Muscle layer of colon (tissue), 2 donors: ENCODE data around the gene CNTN4.

Experiments
- H3K27ac ChIP-seq: one replicate; pipeline ENCODE4 v1.7.0; 2013; ENCODE audit warnings: low read depth, mild to moderate bottlenecking, low read length, moderate library complexity
- H3K27me3 ChIP-seq, 2 donors: one replicate each; pipeline ENCODE4 v1.7.0; 2013; ENCODE audit warnings: low read length in 2 of 2, mild to moderate bottlenecking in 2 of 2; ENCODE audit not compliant: insufficient read depth in 2 of 2, control insufficient read depth in 1 of 2
- H3K36me3 ChIP-seq: one replicate; pipeline ENCODE4 v1.7.0; 2013; ENCODE audit warnings: mild to moderate bottlenecking, low read length; ENCODE audit not compliant: insufficient read depth
- H3K4me1 ChIP-seq: one replicate; pipeline ENCODE4 v1.7.0; 2013; ENCODE audit warnings: mild to moderate bottlenecking, low read length; ENCODE audit not compliant: insufficient read depth
- H3K4me3 ChIP-seq, 2 donors: one replicate each; pipeline ENCODE4 v1.7.0; 2013; ENCODE audit warnings: low read length in 2 of 2, low read depth in 1 of 2, mild to moderate bottlenecking in 1 of 2, moderate library complexity in 1 of 2
- H3K9ac ChIP-seq: one replicate; pipeline ENCODE4 v1.7.0; 2013; ENCODE audit warnings: low read length
- H3K9me3 ChIP-seq: one replicate; pipeline ENCODE4 v1.7.0; 2013; ENCODE audit warnings: mild to moderate bottlenecking, low read length
- donor health status: abdominal sarcoma.
- donor health status: Adenocarcinoma of cecum.

Gene CNTN4

DNA sequence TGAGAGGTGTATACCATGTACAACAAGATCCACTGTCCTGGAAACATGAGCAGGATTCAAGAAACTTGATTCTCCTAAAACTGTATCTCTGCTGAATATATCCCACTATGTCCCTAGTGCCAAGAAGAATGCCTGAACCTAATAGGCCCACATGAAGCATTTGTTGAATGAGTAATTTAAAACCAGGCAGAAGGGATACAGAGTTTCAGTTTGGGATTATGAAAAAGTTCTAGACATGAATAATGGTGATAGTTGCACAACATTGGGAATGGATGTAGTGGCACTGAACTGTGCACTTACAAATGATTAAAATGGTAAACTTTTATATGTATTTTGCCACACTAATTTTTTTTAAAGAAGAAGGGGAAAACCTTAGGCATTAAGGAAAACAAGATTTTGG lies 750.4 kb downstream of the CNTN4 start:
- Histone ChIP-seq H3K27ac (no peak overlapping the region), H3K9me3 (no peaks in the 10 kb centered on the region), H3K4me1 (no peaks in the 10 kb centered on the region), H3K9ac (no peak overlapping the region), H3K4me3 (no peak overlapping the region), H3K27me3 (no peaks in the 10 kb centered on the region), H3K36me3 (no peaks in the 10 kb centered on the region)

DNA sequence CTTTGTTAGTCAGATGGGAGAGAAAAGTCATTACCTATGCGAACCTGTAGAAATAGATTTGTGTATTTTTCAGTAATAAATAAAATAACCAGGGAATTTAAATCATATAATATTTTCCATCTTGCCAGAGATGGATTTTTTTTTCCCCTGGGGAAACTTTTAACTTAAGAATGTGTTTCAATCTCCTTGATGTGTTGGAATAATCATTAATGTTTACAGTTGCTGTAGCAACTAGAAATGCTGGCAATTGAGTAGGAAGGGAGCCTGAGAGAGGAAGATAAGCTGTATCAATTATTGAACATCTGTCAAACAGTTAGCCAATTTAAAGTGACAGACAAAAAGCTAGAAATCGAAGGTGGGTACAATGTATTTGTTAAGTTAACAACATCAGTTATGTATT lies 752.0 kb downstream of the CNTN4 start:
- Histone ChIP-seq H3K27ac (no peak overlapping the region), H3K36me3 (no peaks in the 10 kb centered on the region), H3K27me3 (no peaks in the 10 kb centered on the region), H3K4me1 (no peaks in the 10 kb centered on the region), H3K9ac (no peak overlapping the region), H3K9me3 (no peaks in the 10 kb centered on the region), H3K4me3 (no peak overlapping the region)

DNA sequence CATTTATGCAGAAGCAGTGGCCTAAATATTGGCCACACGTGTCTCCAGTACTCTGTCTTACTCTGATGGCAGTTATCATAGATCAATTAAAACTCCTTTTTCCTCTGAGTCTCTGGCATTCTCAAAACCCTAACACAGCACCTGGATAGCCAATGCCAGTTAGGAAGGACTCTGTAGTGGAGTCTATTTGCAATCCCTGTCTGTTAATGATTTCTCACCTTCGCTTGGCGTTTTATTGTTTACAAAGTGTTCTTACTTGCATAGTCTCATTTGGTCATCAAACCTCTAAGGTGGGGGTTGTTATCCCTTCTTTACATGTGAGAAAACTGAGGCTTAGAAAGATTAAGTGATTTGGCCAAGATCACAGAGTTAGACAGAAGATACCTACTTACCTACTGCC lies 752.7 kb downstream of the CNTN4 start:
- no peak overlapping the region for H3K27ac ChIP-seq
- no peaks in the 10 kb centered on the region for H3K27me3 ChIP-seq
- H3K4me3 ChIP-seq = no peak overlapping the region
- H3K9ac ChIP-seq = no peak overlapping the region
- no peaks in the 10 kb centered on the region for H3K4me1 ChIP-seq
- no peaks in the 10 kb centered on the region for H3K36me3 ChIP-seq
- H3K9me3 ChIP-seq = no peaks in the 10 kb centered on the region

DNA sequence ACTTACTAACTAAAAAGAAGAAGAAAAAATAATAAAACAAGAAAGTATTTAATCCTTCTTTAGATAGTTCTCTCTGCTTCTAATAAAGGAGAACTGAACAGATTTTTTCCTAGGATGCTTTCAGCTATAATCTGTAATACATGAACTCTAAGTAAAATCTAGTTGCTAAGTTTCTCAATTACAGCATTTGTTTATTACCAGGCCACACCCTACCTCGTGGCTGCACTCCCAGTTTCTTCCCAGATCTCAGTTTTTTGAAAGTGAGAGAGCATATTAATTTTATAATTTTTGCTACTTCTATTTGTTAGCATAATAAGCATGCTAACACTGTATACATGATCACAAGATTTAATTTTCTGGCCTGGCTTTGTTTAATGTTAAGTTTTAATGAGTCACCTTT lies 753.2 kb downstream of the CNTN4 start:
- H3K9me3 ChIP-seq = no peaks in the 10 kb centered on the region
- H3K4me3 ChIP-seq = no peak overlapping the region
- H3K27ac ChIP-seq = no peak overlapping the region
- no peaks in the 10 kb centered on the region for H3K36me3 ChIP-seq
- H3K27me3 ChIP-seq = no peaks in the 10 kb centered on the region
- H3K4me1 ChIP-seq = no peaks in the 10 kb centered on the region
- no peak overlapping the region for H3K9ac ChIP-seq

DNA sequence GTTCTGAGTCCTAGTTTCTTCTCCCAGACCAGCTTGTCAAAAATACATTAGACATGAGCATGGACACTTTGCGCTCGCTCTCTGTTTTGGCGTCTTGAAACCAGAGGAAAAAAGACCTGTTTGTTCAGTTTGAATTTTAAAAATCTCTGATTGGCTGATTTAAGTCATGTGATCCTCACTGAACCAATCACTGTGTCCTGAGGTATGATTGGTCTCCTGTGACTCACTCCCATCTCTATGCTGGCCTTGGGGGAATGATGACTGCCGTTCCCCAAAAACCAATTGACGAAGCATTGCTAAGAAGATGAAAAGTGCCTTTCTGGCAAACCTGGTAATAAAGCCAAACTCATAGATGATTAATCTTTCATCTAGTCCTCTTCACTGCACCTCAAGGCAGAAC lies 755.0 kb downstream of the CNTN4 start:
- Histone ChIP-seq H3K27ac (no peak overlapping the region), H3K27me3 (no peaks in the 10 kb centered on the region), H3K9me3 (no peaks in the 10 kb centered on the region), H3K4me3 (no peak overlapping the region), H3K9ac (no peak overlapping the region), H3K4me1 (no peaks in the 10 kb centered on the region), H3K36me3 (no peaks in the 10 kb centered on the region)

DNA sequence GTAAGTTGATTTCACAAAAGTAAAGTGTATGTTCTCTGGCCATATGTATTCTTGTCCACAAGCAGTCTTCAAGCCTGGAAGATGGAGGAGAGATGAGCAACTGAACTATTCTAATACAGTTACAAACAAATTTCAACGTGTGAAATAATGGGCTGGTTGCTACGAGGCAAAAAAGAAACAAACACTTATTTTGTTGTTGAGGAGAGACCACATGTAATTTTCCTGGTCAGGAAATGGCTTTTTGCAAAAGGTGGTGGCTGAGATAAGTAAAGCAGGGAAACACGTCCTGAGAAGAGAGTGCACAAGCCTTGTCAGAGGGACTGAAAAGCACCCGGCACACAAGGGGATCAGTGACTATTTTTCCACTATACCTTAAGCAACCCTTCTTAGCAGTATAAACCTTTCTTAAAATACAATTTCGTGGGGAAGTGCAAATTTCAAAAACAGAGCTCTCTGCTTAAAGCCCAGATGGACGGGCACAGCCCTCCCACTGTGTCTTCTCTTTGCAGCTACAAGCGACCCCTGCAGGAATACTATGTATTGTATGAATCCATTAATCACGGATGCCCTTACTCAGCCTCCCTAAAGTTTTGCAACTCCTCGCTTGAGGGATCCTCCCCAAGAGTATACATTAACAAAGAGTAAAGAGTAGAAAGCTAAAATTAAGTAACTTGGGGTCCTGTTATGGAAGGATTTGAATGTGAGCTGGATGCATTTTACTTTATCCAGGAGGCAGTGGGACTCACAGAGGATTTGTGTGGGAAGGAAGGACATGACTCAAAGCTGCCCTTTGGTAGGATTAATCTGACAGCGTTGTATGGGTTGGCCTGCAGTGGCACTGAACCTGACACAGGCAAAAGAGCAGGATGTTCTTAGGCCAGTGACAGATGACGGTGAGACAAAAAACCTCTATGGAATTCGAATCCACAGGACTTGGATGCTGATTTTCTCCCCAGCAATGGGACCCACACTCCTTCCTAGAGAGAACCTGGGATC lies 757.8 kb downstream of the CNTN4 start:
- no peak overlapping the region for H3K27ac ChIP-seq
- H3K36me3 ChIP-seq = no peaks in the 10 kb centered on the region
- no peak overlapping the region for H3K9ac ChIP-seq
- H3K9me3 ChIP-seq = no peaks in the 10 kb centered on the region
- H3K4me3 ChIP-seq = no peak overlapping the region
- no peaks in the 10 kb centered on the region for H3K27me3 ChIP-seq
- H3K4me1 ChIP-seq = no peaks in the 10 kb centered on the region

DNA sequence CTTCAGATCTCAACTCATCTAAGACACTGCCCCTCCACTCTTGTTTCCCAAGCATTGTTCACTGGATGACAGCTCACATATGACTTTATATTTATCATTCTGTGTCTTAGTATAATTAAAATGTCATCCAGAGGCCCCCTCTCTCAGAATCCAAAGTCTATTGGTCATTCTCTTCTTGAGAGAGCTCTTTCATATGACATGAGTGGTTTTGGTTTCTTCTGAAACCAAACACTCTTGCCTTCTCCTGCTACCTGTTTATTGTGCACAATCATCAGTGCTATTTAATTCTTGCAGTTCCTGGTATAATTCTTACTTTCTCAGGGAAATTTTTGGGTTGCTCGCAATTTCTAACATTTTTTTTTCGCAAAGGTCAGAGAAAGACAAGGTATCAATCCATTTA lies 762.0 kb downstream of the CNTN4 start:
- H3K4me1 ChIP-seq = no peaks in the 10 kb centered on the region
- H3K9me3 ChIP-seq = no peaks in the 10 kb centered on the region
- no peak overlapping the region for H3K4me3 ChIP-seq

DNA sequence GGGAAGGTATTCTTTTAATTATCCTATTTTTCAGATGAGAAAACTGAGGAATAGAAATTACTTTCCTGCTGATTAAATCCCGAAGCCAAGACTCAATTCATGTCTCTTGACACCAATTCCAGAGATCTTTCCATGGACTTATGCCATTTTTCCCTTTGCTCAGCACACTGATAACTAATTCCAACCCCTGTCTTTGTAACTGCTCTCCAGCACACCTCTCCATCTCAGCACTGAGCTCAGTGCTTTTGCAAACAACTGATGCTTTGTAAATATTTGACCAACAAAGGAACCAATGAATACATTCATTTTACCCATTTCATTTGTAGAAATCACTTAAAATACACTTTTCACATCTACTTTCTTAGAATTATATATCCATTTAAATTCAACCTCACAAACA lies 762.5 kb downstream of the CNTN4 start:
- Histone ChIP-seq H3K4me1 (no peaks in the 10 kb centered on the region), H3K9ac (no peak overlapping the region), H3K4me3 (no peak overlapping the region), H3K27ac (no peak overlapping the region), H3K27me3 (no peaks in the 10 kb centered on the region), H3K36me3 (no peaks in the 10 kb centered on the region), H3K9me3 (no peaks in the 10 kb centered on the region)

More for the DNA sequence above, 762.0 kb downstream of the CNTN4 start:
- H3K27me3 ChIP-seq = no peaks in the 10 kb centered on the region
- H3K36me3 ChIP-seq = no peaks in the 10 kb centered on the region
- no peak overlapping the region for H3K9ac ChIP-seq
- no peak overlapping the region for H3K27ac ChIP-seq

DNA sequence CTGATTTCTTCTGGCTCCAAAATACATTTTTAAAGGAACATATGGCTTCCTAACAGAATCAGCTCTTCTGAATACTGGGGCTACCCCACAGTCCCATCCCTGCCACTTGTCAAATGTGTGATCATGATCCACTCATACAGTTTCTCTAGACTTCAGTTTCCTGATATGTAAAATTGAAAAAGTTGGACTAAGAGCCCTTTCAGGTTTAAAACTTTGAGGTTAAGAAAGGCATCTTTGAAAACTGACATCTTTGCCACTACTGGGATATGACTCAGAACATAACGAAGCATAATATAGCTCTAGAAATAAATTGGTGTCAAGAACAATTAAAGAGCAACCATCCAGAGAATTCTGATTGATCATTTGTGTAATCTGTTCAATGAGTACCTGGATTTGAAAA lies 763.3 kb downstream of the CNTN4 start:
- Histone ChIP-seq H3K4me1 (no peaks in the 10 kb centered on the region), H3K27ac (no peak overlapping the region), H3K4me3 (no peak overlapping the region), H3K9ac (no peak overlapping the region), H3K36me3 (no peaks in the 10 kb centered on the region), H3K9me3 (no peaks in the 10 kb centered on the region), H3K27me3 (no peaks in the 10 kb centered on the region)

DNA sequence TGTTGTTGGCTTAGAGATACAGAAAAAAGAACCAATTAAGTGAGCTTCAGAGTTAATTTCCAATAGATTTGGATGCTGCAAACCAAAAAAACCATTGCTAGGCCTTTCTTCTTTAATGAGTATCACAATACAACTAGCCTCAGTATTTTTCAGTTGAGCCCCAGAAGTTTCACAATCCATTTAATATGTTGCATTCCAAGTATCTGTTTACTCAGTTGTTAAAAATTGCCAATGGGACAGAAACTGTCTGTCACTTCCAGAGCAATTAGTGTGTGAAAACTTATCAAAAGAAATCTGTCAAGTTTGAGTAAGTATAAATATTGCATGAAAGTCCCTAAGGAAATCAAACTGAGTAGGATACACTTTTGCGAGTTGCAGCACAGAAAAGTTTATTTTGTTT lies 763.7 kb downstream of the CNTN4 start:
- no peaks in the 10 kb centered on the region for H3K4me1 ChIP-seq
- no peak overlapping the region for H3K4me3 ChIP-seq
- H3K27me3 ChIP-seq = no peaks in the 10 kb centered on the region
- H3K9ac ChIP-seq = no peak overlapping the region
- no peaks in the 10 kb centered on the region for H3K36me3 ChIP-seq
- no peak overlapping the region for H3K27ac ChIP-seq
- no peaks in the 10 kb centered on the region for H3K9me3 ChIP-seq

DNA sequence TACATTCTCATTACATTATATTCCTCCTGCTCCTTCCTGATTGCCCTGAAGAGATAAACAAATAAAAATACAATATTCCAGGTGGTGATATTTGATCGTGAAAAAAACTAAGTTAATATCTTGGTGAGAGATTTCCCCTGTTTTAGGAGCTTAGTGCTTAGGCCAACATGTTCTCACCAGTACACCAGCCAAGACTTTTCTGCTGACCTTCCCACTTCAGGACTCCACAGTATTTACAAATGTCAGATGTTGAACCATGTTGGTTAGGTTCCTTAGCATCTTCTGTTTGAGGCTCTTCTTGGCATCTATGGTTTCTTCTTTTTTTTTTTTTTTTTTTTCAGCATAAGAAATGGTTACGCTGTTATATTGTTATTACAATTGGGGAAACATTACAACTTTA lies 764.5 kb downstream of the CNTN4 start:
- Histone ChIP-seq H3K4me1 (no peaks in the 10 kb centered on the region), H3K4me3 (no peak overlapping the region), H3K36me3 (no peaks in the 10 kb centered on the region), H3K27ac (no peak overlapping the region), H3K27me3 (no peaks in the 10 kb centered on the region), H3K9me3 (no peaks in the 10 kb centered on the region), H3K9ac (no peak overlapping the region)

DNA sequence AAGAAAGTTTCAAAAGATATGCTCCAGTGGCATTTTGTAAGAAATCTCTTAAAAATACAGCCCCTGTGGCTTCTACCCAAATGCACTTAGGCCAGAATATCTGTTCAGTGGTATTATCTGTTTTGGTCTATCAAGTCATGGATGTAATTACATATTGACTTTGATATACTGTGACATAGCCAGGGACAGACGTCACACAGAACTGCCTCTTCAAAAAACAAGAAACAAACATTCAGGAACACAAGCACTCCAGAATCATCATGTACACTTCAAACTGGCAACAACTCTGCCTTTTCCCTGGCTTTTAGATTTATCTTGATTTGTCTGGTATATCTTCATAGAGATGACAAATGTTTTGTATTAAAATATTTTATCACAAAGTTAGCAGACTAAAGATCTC lies 771.2 kb downstream of the CNTN4 start:
- no peak overlapping the region for H3K4me3 ChIP-seq
- no peaks in the 10 kb centered on the region for H3K36me3 ChIP-seq
- H3K9me3 ChIP-seq = no peaks in the 10 kb centered on the region
- H3K4me1 ChIP-seq = no peaks in the 10 kb centered on the region
- H3K9ac ChIP-seq = no peak overlapping the region
- H3K27ac ChIP-seq = no peak overlapping the region
- no peaks in the 10 kb centered on the region for H3K27me3 ChIP-seq
